Thyroid gland (tissue), 4 donors: ENCODE data around the gene IL4. TPM values are rescaled to one million over a fixed set of nuclear protein-coding genes. Genes with fewer than 3 reads are reported as not detected.

Experiments
- DNase-seq, 2 donors: peaks; one replicate each; pipeline ENCODE4 v3.0.0-alpha.2; 2019
- H3K27ac ChIP-seq, 3 donors: fragments of 200-600 bp; sonication (generic); 1 replicate in 2 of 3; 2 replicates in 1 of 3; pipeline ENCODE4 v1.5.1; 2016 to 2019; ENCODE audit warnings: mild to moderate bottlenecking in 1 of 3, moderate library complexity in 1 of 3
- H3K27me3 ChIP-seq: fragments of 200-600 bp; sonication (generic); one replicate; pipeline ENCODE4 v1.5.1; 2019
- H3K36me3 ChIP-seq, 2 donors: fragments of 200-600 bp; sonication (generic); one replicate each; pipeline ENCODE4 v1.5.1; 2016 to 2019
- H3K4me1 ChIP-seq, 2 donors: fragments of 200-600 bp; sonication (generic); one replicate each; pipeline ENCODE4 v1.5.1; 2017 to 2019
- H3K4me3 ChIP-seq, 3 donors: fragments of 200-600 bp; sonication (generic); replicated peaks in 1 of 3; 1 replicate in 2 of 3; 2 replicates in 1 of 3; pipeline ENCODE4 v1.5.1; 2016; ENCODE audit warnings: mild to moderate bottlenecking in 1 of 3
- H3K9me3 ChIP-seq: fragments of 200-600 bp; sonication (generic); one replicate; pipeline ENCODE4 v1.5.1; 2017
- POLR2A ChIP-seq, 2 donors: fragments of 450-650 bp; IDR thresholded peaks; one replicate each; pipeline ENCODE4 v1.6.1; 2017; ENCODE audit warnings: antibody characterized with exemption in 2 of 2, mild to moderate bottlenecking in 2 of 2, moderate library complexity in 1 of 2
- WGBS, 2 donors: methylation state at CpG; one replicate each; pipeline ENCODE4 v1.1.5; 2017; 5-methylcytosine and 5-hydroxymethylcytosine counted together
- intact Hi-C: fragments of 100-400 bp; cut with DNase I; formaldehyde crosslinking; loops from one replicate; pipeline ENCODE4 v1.15.1; 2023
- total RNA-seq, 4 donors: library from RNA; depleted of rRNA; stranded (reverse); fragments of >200 nt; gene quantifications; one replicate each; pipeline ENCODE4 v1.2.3, GENCODE V29; 2016
- TF ChIP-seq, protein P1 (sequence below), 6 experiments: fragments of 200-600 bp in 3 of 6; fragments of 450-650 bp in 3 of 6; sonication (generic) in 3 of 6; IDR thresholded peaks; one replicate each; pipeline ENCODE4 v1.5.1; 2016 to 2019; ENCODE audit warnings: antibody characterized with exemption in 6 of 6, mild to moderate bottlenecking in 2 of 6, inconsistent platforms in 1 of 6, moderate library complexity in 1 of 6

The IL4 gene
- total RNA-seq, 4 donors from 2014 or later, result not detected

DNA sequence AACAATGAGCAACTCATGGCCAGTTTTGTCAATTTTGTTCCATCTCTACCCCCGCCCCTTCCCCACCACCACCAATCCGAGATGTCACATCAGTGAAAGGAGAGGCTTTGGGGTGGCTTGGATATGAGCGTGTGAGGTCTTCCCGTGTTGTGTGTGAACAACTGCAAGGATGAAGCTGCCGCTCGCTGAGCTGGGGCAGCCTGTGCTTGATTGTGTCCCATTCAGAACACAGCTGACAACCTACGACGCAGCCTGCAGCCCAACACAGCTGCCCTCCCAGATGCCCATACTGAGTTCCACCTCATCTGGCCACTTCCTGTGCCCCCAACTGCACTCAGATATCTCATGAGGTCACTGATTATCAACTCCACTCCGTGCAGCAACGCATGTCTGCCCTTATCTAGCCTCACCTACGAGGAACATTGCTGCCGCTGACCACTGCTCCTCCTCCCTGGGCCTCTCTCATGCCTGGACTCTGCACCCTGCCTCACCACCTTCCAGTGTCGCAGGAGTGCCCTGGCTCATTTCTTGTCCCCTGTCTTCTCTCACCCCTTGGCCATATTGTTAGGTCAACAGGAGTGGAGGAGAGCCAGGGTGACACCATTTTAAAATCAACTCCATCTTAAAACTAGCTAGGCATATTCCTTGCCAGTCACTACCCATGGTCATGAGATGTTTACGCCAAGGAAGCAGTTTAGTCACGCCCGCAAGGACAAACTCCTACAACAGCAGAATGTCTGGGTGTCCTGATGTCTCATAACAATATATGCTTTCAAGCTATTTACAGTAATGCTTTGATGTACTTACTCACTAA lies 7.3 kb upstream of the IL4 start:
- 92 to 93% methylated on average over 16 of the region's 16 CpGs for WGBS, 2 donors

DNA sequence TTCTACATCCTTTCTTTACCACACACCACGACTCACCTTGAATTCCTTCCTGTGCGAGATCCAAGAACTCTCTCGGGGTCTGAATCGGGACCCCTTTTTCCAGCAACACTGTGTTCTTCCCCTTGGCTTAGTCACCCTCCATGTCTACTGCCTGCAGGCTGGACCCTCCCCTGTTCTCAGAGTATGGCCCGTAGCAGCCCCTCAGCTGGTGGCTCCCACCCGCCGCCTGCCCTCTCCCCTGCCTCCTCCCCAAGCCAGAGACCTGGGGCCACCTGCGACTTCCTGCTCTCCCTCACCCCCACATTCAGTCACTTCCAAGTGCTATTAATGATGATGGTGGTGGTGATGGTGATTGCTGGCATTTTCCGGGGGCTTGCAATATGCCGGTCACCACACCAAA lies 6.5 kb upstream of the IL4 start:
- H3K27me3 ChIP-seq, result no peaks in the 10 kb centered on the region

More for the DNA sequence above, 7.3 kb upstream of the IL4 start:
- no peaks in the 10 kb centered on the region for H3K4me1 ChIP-seq
- H3K9me3 ChIP-seq, result no peaks in the 10 kb centered on the region
- intact Hi-C loops, result no loop called here
- H3K36me3 ChIP-seq, result no peaks in the 10 kb centered on the region
- H3K27me3 ChIP-seq, result no peaks in the 10 kb centered on the region
- DNase-seq, result no peak
- H3K27ac ChIP-seq, result no peak overlapping the region
- TF ChIP-seq, protein P1, sequence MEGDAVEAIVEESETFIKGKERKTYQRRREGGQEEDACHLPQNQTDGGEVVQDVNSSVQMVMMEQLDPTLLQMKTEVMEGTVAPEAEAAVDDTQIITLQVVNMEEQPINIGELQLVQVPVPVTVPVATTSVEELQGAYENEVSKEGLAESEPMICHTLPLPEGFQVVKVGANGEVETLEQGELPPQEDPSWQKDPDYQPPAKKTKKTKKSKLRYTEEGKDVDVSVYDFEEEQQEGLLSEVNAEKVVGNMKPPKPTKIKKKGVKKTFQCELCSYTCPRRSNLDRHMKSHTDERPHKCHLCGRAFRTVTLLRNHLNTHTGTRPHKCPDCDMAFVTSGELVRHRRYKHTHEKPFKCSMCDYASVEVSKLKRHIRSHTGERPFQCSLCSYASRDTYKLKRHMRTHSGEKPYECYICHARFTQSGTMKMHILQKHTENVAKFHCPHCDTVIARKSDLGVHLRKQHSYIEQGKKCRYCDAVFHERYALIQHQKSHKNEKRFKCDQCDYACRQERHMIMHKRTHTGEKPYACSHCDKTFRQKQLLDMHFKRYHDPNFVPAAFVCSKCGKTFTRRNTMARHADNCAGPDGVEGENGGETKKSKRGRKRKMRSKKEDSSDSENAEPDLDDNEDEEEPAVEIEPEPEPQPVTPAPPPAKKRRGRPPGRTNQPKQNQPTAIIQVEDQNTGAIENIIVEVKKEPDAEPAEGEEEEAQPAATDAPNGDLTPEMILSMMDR (IDR thresholded peaks at IDR 0.05), result no peak
- TF ChIP-seq POLR2A (IDR thresholded peaks at IDR 0.05), result no peak
- H3K4me3 ChIP-seq, result no peak overlapping the region

DNA sequence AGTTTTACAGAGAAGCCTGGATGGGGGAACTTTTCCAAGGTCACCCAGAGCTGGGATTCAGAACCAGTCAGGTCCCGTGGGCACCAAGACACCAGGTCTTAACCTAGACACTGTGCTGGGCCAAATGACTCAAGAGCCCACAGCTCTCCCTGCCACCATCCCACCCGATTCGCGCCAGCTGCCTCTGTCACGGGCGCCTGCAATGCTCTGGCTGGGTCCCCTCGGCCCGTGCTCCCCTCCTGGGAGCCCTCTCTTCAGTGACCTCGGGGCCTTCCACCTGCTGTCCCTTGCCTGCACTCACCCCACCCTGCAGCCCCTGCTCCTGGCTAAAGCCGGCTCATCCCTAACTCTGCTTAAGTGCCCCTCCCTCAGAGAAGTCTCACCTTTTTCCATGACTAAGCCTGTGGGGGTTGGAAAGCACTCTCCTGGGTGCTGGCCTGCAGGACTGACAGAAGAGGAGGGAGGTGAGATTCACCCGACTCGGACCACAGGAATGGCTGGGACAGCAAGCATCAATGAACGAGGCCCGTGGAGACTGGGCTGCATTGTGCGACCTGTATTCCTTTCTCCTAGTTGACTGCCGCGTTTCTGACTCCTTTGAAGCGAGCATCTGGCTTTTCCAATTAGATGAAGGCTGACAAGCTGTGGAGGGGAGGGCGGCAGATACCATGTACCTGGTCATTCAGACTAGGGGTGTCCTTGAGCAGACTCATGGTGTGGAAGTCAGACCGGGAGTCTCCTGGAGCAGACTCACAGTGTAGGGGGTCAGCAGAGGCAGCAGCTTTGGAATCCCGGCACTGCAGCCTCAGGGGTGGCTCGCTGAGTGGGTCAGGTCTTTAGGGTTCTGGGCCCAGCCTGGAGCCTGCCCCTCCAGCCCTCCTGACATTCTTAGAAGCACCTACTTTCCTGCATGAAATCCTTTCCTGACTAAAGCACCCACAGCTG lies 5.8 kb upstream of the IL4 start:
- TF ChIP-seq POLR2A (IDR thresholded peaks at IDR 0.05), result no peak
- TF ChIP-seq, protein P1 (IDR thresholded peaks at IDR 0.05), result no peak
- no peak for DNase-seq
- Histone ChIP-seq H3K27ac (no peak overlapping the region), H3K4me1 (no peaks in the 10 kb centered on the region), H3K27me3 (no peaks in the 10 kb centered on the region), H3K36me3 (no peaks in the 10 kb centered on the region), H3K9me3 (no peaks in the 10 kb centered on the region), H3K4me3 (no peak overlapping the region)
- 72 to 74% methylated on average over 18 to 22 of the region's 22 CpGs for WGBS, 2 donors
- intact Hi-C loops, result no loop called here

More for the DNA sequence above, 6.5 kb upstream of the IL4 start:
- intact Hi-C loops, result no loop called here
- Histone ChIP-seq H3K27ac (no peak overlapping the region), H3K36me3 (no peaks in the 10 kb centered on the region), H3K4me3 (no peak overlapping the region), H3K4me1 (no peaks in the 10 kb centered on the region), H3K9me3 (no peaks in the 10 kb centered on the region)
- 89 to 93% methylated on average over 10 of the region's 10 CpGs for WGBS, 2 donors
- TF ChIP-seq, protein P1 (IDR thresholded peaks at IDR 0.05), result no peak
- no peak for TF ChIP-seq POLR2A (IDR thresholded peaks at IDR 0.05)
- DNase-seq, result no peak

DNA sequence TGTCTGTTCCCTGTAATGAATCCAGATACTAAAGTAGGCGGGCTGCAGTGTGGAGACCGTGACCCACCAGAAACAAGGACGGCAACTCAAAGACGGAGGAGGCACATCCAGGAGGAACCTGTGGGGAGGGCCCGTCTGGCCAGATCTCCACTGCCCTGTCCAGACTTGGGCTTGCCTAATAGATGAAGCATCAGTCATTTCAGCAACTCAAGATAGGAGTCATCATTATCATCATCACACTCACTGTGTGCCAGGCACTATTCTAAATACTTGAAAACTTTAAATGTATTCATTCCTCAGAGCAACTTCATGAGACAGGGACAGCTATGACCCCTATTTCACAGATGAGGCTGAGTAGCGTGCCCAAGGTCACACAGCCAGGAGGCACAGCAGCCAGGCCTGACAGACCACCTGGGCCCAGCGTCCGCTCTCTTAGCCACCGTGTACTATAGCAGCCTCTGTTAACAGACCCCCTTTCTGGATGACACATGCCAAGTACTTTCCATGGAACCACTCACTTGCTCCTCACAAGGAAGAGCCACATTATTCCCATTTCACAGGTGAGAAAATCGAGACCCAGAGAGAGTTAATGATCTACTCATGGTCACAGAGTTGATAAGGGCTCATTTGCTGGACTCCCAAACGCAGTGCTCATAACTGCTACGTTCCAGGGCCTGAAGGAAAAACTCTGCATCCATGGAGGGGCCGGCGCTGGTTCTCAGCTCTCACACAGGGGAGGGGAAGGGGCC lies 4.9 kb upstream of the IL4 start:
- intact Hi-C loops, result no loop called here
- WGBS, 2 donors, result 87 to 90% methylated on average over 12 to 14 of the region's 14 CpGs
- no peak for TF ChIP-seq POLR2A (IDR thresholded peaks at IDR 0.05)
- TF ChIP-seq, protein P1 (IDR thresholded peaks at IDR 0.05), result no peak
- Histone ChIP-seq H3K9me3 (no peaks in the 10 kb centered on the region), H3K36me3 (no peaks in the 10 kb centered on the region), H3K27me3 (no peaks in the 10 kb centered on the region), H3K27ac (no peak overlapping the region), H3K4me3 (no peak overlapping the region), H3K4me1 (no peaks in the 10 kb centered on the region)
- DNase-seq, result no peak
